Astrocyte of the cerebellum (primary cell): ENCODE measurements around the gene PLB1.

ENCODE experiments used
- DNase-seq: peaks from one replicate; pipeline ENCODE4 v3.0.0-alpha.2; 2011; ENCODE audit warnings: low read depth
- H3K4me3 ChIP-seq: 2 replicates; pipeline ENCODE4 v1.5.1; 2011; ENCODE audit warnings: mild to moderate bottlenecking, low read depth, low read length, moderate library complexity
- CTCF ChIP-seq: IDR thresholded peaks from 2 replicates; pipeline ENCODE4 v1.5.1; 2012; ENCODE audit warnings: low read length, low read depth, moderate library complexity, mild to moderate bottlenecking; ENCODE audit errors: missing control alignments
- in situ Hi-C: cut with HindIII; loops from 2 replicates; pipeline ENCODE4 v1.10.0; 2017; ENCODE audit warnings: low sequenced_read_pairs

PLB1 gene

GRCh38 chr2:28623582-28624405 is 127.9 kb downstream of the PLB1 start:
- in situ Hi-C loops, result no loop called here

GRCh38 chr2:28624436-28624792 is 128.6 kb downstream of the PLB1 start:
- in situ Hi-C loops, result no loop called here
- no peak for DNase-seq
- no peak for TF ChIP-seq CTCF
- H3K4me3 ChIP-seq, result no peak overlapping the region

More at GRCh38 chr2:28623582-28624405, 127.9 kb downstream of the PLB1 start:
- no peak for DNase-seq
- no peak overlapping the region for H3K4me3 ChIP-seq
- TF ChIP-seq CTCF, result no peak

GRCh38 chr2:28624793-28625701 is 129.2 kb downstream of the PLB1 start:
- in situ Hi-C loops, result no loop called here
- TF ChIP-seq CTCF, result peak; percentile 14
- H3K4me3 ChIP-seq, result no peak overlapping the region
- peak; percentile 77 for DNase-seq

GRCh38 chr2:28626376-28626775 is 130.5 kb downstream of the PLB1 start:
- no peak overlapping the region for H3K4me3 ChIP-seq
- in situ Hi-C loops, result no loop called here
- no peak for DNase-seq
- no peak for TF ChIP-seq CTCF

- H3K4me3 ChIP-seq, result no peak overlapping the region
- peak; percentile 61 for DNase-seq
- no peak for TF ChIP-seq CTCF
- in situ Hi-C loops, result no loop called here
Measured at GRCh38 chr2:28626891-28627421, 131.1 kb downstream of the PLB1 start.

- in situ Hi-C loops, result no loop called here
- no peak for DNase-seq
- H3K4me3 ChIP-seq, result no peak overlapping the region
- no peak for TF ChIP-seq CTCF
Measured at GRCh38 chr2:28627722-28628480, 132.0 kb downstream of the PLB1 start.
